Smooth muscle cell of the umbilical artery (primary cell): Measurements from ENCODE around the gene FAM241B. TPM values are rescaled to one million over a fixed set of nuclear protein-coding genes. Genes with fewer than 3 reads are reported as not detected.

Source experiments
- total RNA-seq: library from RNA; depleted of rRNA; stranded (reverse); fragments of >200 nt; gene quantifications from 2 replicates; pipeline ENCODE4 v1.2.3, GENCODE V29; 2014

Gene FAM241B
- 0.89 and 1.3 TPM in 2 replicates for total RNA-seq

DNA sequence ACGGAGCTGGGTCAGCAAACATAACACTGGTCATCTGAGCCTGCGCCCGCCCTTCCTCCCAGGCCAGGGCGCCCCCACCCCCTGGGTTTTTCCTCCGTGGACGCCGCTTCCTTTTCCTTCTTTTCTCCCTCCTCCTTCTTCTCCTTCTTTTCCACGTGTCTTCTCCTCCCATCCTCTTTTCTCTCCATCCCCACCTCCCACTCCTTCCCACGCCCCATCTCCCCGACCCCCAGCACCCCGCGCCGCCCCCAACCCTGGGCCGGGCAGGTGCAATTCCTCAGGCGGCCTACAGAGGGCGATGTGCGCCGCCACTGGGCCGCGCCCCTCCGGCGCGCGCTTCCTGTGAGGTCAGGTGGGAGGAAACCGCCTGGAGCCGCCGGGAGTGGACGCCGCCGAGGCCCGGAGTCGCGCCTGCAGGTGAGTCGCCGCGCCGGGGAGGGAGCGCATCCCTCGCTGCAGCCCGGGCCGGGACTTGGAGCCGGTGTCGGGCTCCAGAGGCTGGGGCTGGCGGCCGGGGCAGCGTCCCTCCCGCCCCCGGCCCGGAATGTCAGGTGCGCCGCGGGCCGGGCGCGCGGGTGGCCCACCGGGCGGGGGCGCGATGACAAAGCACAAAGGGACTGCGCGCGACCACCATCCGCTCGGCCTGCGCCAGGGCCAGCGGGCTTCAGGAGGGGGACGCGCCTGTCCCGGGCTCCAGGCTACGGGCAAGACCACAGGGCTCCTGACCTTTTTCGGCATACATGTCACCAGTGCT is at the start of gene FAM241B:
Gene FAM241B, plus strand, starts transcription at position 351 of the 754 bp plus-strand sequence. CDS start 1,497 bp downstream, outside the sequence.

Other genes starting within 250 kb of the FAM241B start
- under 0.01 and 0.42 TPM in 2 replicates for gene TACR2, start 213.3 kb upstream of the FAM241B start, total RNA-seq
- gene TSPAN15, start 178.8 kb upstream of the FAM241B start, total RNA-seq = 10.1 and 35.0 TPM in 2 replicates
- not detected in 2 replicates for gene NEUROG3, start 56.8 kb upstream of the FAM241B start, total RNA-seq
- 17.2 and 25.7 TPM in 2 replicates for gene COL13A1, start 171.7 kb downstream of the FAM241B start, total RNA-seq